Measurements from ENCODE around the gene DGKI. TPM values are rescaled to one million over a fixed set of nuclear protein-coding genes. Genes with fewer than 3 reads are reported as not detected.

Gene DGKI
- polyA plus RNA-seq, 2 of the 4 experiments (the other 2 are of a cell fraction) = 0.05 to 0.08 TPM

GRCh38 chr7:137838706-137839315 lies 8.0 kb downstream of the DGKI start:
- no peaks in the 10 kb centered on the region for H3K9me3 ChIP-seq
- H3K4me1 ChIP-seq = no peaks in the 10 kb centered on the region
- ATAC-seq = no peak
- ChIA-PET CTCF (interaction anchor here (1.2 to 2.1 kb wide), 2 partner anchors 65 to 183 kb away, joined by 4 to 7 read pairs; no protein-coding TSS in a partner anchor), POLR2A (no interaction called here)
- H3K4me2 ChIP-seq = no peak overlapping the region
- WGBS (ENCODE audit: missing lambda C conversion rate) = 42% methylated on average over 7 of the region's 7 CpGs
- FAIRE-seq = no peak
- H3K4me3 ChIP-seq = no peak overlapping the region
- DNase-seq (ENCODE audit: low read depth in 1 of 2, low spot score in 1 of 2) = no peak
- no peak overlapping the region for H3K27ac ChIP-seq
- no peak for TF ChIP-seq ZNF302 (CRISPR knock-in tag; IDR thresholded peaks at IDR 0.05)
- no peak for TF ChIP-seq RAD21 (conservative IDR thresholded peaks at IDR 0.05 in 1 of 2, IDR thresholded peaks at IDR 0.05 in 1 of 2)

GRCh38 chr7:137836541-137836940 lies 10.2 kb downstream of the DGKI start:
- ATAC-seq = no peak
- POLR2A ChIA-PET = no interaction called here

GRCh38 chr7:137836113-137836509 lies 10.7 kb downstream of the DGKI start:
- Histone ChIP-seq H3K4me2 (no peak overlapping the region), H3K9me3 (peaks cover 11% of the 10 kb centered on the region), H3K27ac (no peak overlapping the region), H3K4me1 (no peaks in the 10 kb centered on the region), H3K4me3 (no peak overlapping the region)
- FAIRE-seq (no peak), DNase-seq (ENCODE audit: low read depth in 1 of 2, low spot score in 1 of 2) (no peak), ATAC-seq (no peak)
- 17% methylated on average over 3 of the region's 3 CpGs for WGBS (ENCODE audit: missing lambda C conversion rate)
- ChIA-PET CTCF (interaction anchor here (0.6 to 1.6 kb wide), 4 partner anchors 18 to 258 kb away, joined by 3 read pairs; no protein-coding TSS in a partner anchor), POLR2A (no interaction called here)
- TF ChIP-seq MAX (IDR thresholded peaks at IDR 0.05) = no peak
- TF ChIP-seq RCOR1 (IDR thresholded peaks at IDR 0.05; ENCODE audit: low read depth, low read length) = no peak
- no peak for TF ChIP-seq ZSCAN20 (CRISPR knock-in tag; IDR thresholded peaks at IDR 0.05)
- TF ChIP-seq NPAS2 (CRISPR knock-in tag; IDR thresholded peaks at IDR 0.05; ENCODE audit: borderline replicate concordance) = no peak
- TF ChIP-seq SMC3 (IDR thresholded peaks at IDR 0.05) = no peak
- no peak for TF ChIP-seq RFX5 (IDR thresholded peaks at IDR 0.05)
- TF ChIP-seq RNF2 (IDR thresholded peaks at IDR 0.05; ENCODE audit: borderline replicate concordance, low read depth) = no peak
- no peak for TF ChIP-seq JUNB (IDR thresholded peaks at IDR 0.05)
- no peak for TF ChIP-seq E2F6 (IDR thresholded peaks at IDR 0.05; ENCODE audit: borderline replicate concordance, low read depth)
- TF ChIP-seq BCL3 (IDR thresholded peaks at IDR 0.05) = no peak
- no peak for TF ChIP-seq EP300 (IDR thresholded peaks at IDR 0.05)
- TF ChIP-seq FOSB (CRISPR knock-in tag; IDR thresholded peaks at IDR 0.05) = no peak

More at GRCh38 chr7:137836541-137836940, 10.2 kb downstream of the DGKI start:
- CTCF ChIA-PET = interaction anchor here (0.6 to 1.6 kb wide), 4 partner anchors 18 to 258 kb away, joined by 3 read pairs; no protein-coding TSS in a partner anchor
- no peaks in the 10 kb centered on the region for H3K4me1 ChIP-seq
- no peak overlapping the region for H3K4me2 ChIP-seq
- no peak overlapping the region for H3K27ac ChIP-seq
- H3K9me3 ChIP-seq = peaks cover 11% of the 10 kb centered on the region
- H3K4me3 ChIP-seq = no peak overlapping the region
- TF ChIP-seq HDAC2 (IDR thresholded peaks at IDR 0.05) = no peak
- no peak for TF ChIP-seq ELK1 (IDR thresholded peaks at IDR 0.05; ENCODE audit: low read depth, low read length)
- no peak for TF ChIP-seq GATA3 (IDR thresholded peaks at IDR 0.05; ENCODE audit: borderline replicate concordance)
- no peak for TF ChIP-seq KDM1A (IDR thresholded peaks at IDR 0.05; ENCODE audit: low read depth)
- TF ChIP-seq TFCP2L1 (CRISPR knock-in tag; IDR thresholded peaks at IDR 0.05) = no peak
- TF ChIP-seq RFX5 (IDR thresholded peaks at IDR 0.05) = no peak
- no peak for TF ChIP-seq RCOR1 (IDR thresholded peaks at IDR 0.05; ENCODE audit: low read depth, low read length)
- TF ChIP-seq PHF8 (IDR thresholded peaks at IDR 0.05; ENCODE audit: borderline replicate concordance, low read depth) = no peak
- TF ChIP-seq NPAS2 (CRISPR knock-in tag; IDR thresholded peaks at IDR 0.05; ENCODE audit: borderline replicate concordance) = no peak
- no peak for TF ChIP-seq ATOH8 (CRISPR knock-in tag; IDR thresholded peaks at IDR 0.05; ENCODE audit: low read depth)
- no peak for TF ChIP-seq CEBPB (IDR thresholded peaks at IDR 0.05)
- no peak for TF ChIP-seq CBX2 (IDR thresholded peaks at IDR 0.05; ENCODE audit: borderline replicate concordance, low read depth)
- TF ChIP-seq RARB (CRISPR knock-in tag; IDR thresholded peaks at IDR 0.05) = no peak
- TF ChIP-seq BCL3 (IDR thresholded peaks at IDR 0.05) = no peak
- TF ChIP-seq HES2 (IDR thresholded peaks at IDR 0.05) = no peak
- no peak for TF ChIP-seq BHLHE40 (IDR thresholded peaks at IDR 0.05; ENCODE audit: low read depth, low read length)
- no peak for TF ChIP-seq ZFP36 (IDR thresholded peaks at IDR 0.05; ENCODE audit: borderline replicate concordance, partially characterized antibody)
- TF ChIP-seq KDM5A (IDR thresholded peaks at IDR 0.05) = no peak
- TF ChIP-seq SMC3 (IDR thresholded peaks at IDR 0.05) = no peak
- no peak for FAIRE-seq
- 46% methylated on average over 1 of the region's 1 CpG for WGBS (ENCODE audit: missing lambda C conversion rate)
- DNase-seq (ENCODE audit: low read depth in 1 of 2, low spot score in 1 of 2) = no peak
